Right lobe of liver (tissue), 6 donors: ENCODE results near the gene DAW1. TPM values are rescaled to one million over a fixed set of nuclear protein-coding genes. Genes with fewer than 3 reads are reported as not detected.

ENCODE experiments used
- ATAC-seq, 4 donors: fragments of 200-7000 bp; cut with Tn5 transposase; one replicate each; pipeline ENCODE4 v1.9.1; 2020; ENCODE audit warnings: mild to moderate bottlenecking in 4 of 4, moderate library complexity in 4 of 4
- DNase-seq, 3 donors: peaks; one replicate each; pipeline ENCODE4 v3.0.0-alpha.2; 2020
- H3K27ac ChIP-seq, 3 donors: fragments of 200-600 bp; one replicate each; pipeline ENCODE4 v1.8.0; 2022
- H3K27me3 ChIP-seq, 2 donors: fragments of 200-600 bp; one replicate each; pipeline ENCODE4 v1.8.0; 2022
- H3K36me3 ChIP-seq, 4 donors: fragments of 200-600 bp; sonication (generic) in 1 of 4; one replicate each; pipeline versions ENCODE4 v1.5.1 to v1.8.0; 2017 to 2022; ENCODE audit warnings: control low read depth in 1 of 4
- H3K4me1 ChIP-seq, 4 donors: fragments of 200-600 bp; sonication (generic) in 1 of 4; one replicate each; pipeline versions ENCODE4 v1.5.1 to v1.8.0; 2017 to 2022; ENCODE audit warnings: control low read depth in 1 of 4
- H3K4me3 ChIP-seq, 3 donors: fragments of 200-600 bp; one replicate each; pipeline ENCODE4 v1.8.0; 2022
- H3K9me3 ChIP-seq, 4 donors: fragments of 200-600 bp; sonication (generic) in 1 of 4; one replicate each; pipeline versions ENCODE4 v1.5.1 to v1.8.0; 2017 to 2022; ENCODE audit warnings: control low read depth in 1 of 4
- POLR2A ChIP-seq: fragments of 450-650 bp; IDR thresholded peaks from one replicate; pipeline ENCODE4 v1.6.1; 2017; ENCODE audit warnings: antibody characterized with exemption, mild to moderate bottlenecking
- WGBS: methylation state at CpG from one replicate; pipeline ENCODE4 v1.1.6; 2018; ENCODE audit warnings: low coverage, low lambda C conversion rate; ENCODE audit not compliant: insufficient coverage; ENCODE audit errors: missing lambda C conversion rate; 5-methylcytosine and 5-hydroxymethylcytosine counted together
- intact Hi-C, 2 donors: fragments of 100-400 bp; cut with DNase I; formaldehyde crosslinking; loops; one replicate each; pipeline versions ENCODE4 v1.11.2 to v1.14.1; 2022
- total RNA-seq, 6 experiments: library from RNA; depleted of rRNA in 2 of 6; stranded (reverse); fragments of >200 nt in 2 of 6; fragmentation: NEBNext Ultra II Directional in 3 of 6; extraction: Animal tissue kit (Norgen Biotek cat#: 25700) in 3 of 6; gene quantifications; one replicate each; pipeline versions ENCODE4 v1.1.0 to v1.2.4, GENCODE V29; 2016 to 2023
- TF ChIP-seq, protein P1 (sequence below), 4 donors: fragments of 200-600 bp in 3 of 4; fragments of 450-650 bp in 1 of 4; IDR thresholded peaks; one replicate each; pipeline versions ENCODE4 v1.5.1 to v1.8.0; 2016 to 2022; ENCODE audit warnings: antibody characterized with exemption in 4 of 4, mild to moderate bottlenecking in 2 of 4
- donor health status: DM: no; HTN: yes; CAD: no.
- donor health status: DM: no; HTN: no; CAD: no.
- donor health status: DM: no; HTN: no; CAD: no.
- donor health status: DM: no; HTN: yes; CAD: no.
- donor health status: DM: no; HTN: yes; CAD: no.

The DAW1 gene
- total RNA-seq, 6 experiments from 2014 or later = not detected

DNA sequence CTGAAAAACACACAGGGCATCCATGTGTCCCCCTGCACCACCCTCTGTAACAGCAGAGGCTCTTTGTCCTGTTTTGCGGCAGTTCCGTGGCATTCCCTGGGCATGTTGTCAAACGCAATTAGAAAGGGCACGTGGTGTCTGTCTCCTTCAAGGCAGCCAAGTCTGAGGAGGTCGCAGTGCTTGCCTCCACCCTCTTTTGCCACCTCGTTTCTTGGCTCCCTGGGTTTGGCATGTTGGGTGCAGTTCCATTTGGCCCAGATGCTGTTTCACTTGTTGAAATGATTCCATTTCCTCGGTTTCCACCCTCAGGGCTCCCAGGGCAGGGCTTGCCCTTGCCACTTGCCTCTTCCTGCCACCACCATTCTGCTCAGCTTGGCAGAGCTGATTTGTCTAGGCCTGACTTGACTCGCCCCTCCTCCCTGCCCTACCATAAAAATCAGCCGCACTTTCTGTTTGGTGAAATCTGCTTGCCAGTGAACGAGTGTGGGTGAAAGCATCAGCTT is 45.4 kb upstream of the DAW1 start:
- no peaks in the 10 kb centered on the region for H3K4me1 ChIP-seq
- TF ChIP-seq, protein P1, sequence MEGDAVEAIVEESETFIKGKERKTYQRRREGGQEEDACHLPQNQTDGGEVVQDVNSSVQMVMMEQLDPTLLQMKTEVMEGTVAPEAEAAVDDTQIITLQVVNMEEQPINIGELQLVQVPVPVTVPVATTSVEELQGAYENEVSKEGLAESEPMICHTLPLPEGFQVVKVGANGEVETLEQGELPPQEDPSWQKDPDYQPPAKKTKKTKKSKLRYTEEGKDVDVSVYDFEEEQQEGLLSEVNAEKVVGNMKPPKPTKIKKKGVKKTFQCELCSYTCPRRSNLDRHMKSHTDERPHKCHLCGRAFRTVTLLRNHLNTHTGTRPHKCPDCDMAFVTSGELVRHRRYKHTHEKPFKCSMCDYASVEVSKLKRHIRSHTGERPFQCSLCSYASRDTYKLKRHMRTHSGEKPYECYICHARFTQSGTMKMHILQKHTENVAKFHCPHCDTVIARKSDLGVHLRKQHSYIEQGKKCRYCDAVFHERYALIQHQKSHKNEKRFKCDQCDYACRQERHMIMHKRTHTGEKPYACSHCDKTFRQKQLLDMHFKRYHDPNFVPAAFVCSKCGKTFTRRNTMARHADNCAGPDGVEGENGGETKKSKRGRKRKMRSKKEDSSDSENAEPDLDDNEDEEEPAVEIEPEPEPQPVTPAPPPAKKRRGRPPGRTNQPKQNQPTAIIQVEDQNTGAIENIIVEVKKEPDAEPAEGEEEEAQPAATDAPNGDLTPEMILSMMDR (IDR thresholded peaks at IDR 0.05) = no peak
- TF ChIP-seq POLR2A = no peak
- no peak overlapping the region for H3K27ac ChIP-seq
- intact Hi-C loops = no loop called here
- no peak for ATAC-seq
- WGBS = 74% methylated on average over 7 of the region's 10 CpGs
- no peak overlapping the region for H3K4me3 ChIP-seq
- no peaks in the 10 kb centered on the region for H3K36me3 ChIP-seq
- no peaks in the 10 kb centered on the region for H3K27me3 ChIP-seq
- DNase-seq = no peak
- no peaks in the 10 kb centered on the region for H3K9me3 ChIP-seq

GRCh38 chr2:227826563-227826962 is 44.9 kb upstream of the DAW1 start:
- Histone ChIP-seq H3K4me3 (no peak overlapping the region), H3K27ac (no peak overlapping the region), H3K27me3 (no peaks in the 10 kb centered on the region), H3K9me3 (no peaks in the 10 kb centered on the region), H3K4me1 (no peaks in the 10 kb centered on the region), H3K36me3 (no peaks in the 10 kb centered on the region)
- TF ChIP-seq POLR2A = no peak
- TF ChIP-seq, protein P1 (IDR thresholded peaks at IDR 0.05) = no peak
- 18% methylated on average over 2 of the region's 2 CpGs for WGBS
- ATAC-seq = no peak
- no peak for DNase-seq
- intact Hi-C loops = no loop called here

- WGBS = 81% methylated on average over 7 of the region's 7 CpGs
- no peak for ATAC-seq
- no peak for TF ChIP-seq POLR2A
- TF ChIP-seq, protein P1 (IDR thresholded peaks at IDR 0.05) = no peak
- Histone ChIP-seq H3K36me3 (no peaks in the 10 kb centered on the region), H3K4me3 (no peak overlapping the region), H3K9me3 (no peaks in the 10 kb centered on the region), H3K27ac (no peak overlapping the region), H3K4me1 (no peaks in the 10 kb centered on the region), H3K27me3 (no peaks in the 10 kb centered on the region)
- DNase-seq = no peak
- intact Hi-C loops = no loop called here
Measured at GRCh38 chr2:227827143-227827542, 44.3 kb upstream of the DAW1 start.

DNA sequence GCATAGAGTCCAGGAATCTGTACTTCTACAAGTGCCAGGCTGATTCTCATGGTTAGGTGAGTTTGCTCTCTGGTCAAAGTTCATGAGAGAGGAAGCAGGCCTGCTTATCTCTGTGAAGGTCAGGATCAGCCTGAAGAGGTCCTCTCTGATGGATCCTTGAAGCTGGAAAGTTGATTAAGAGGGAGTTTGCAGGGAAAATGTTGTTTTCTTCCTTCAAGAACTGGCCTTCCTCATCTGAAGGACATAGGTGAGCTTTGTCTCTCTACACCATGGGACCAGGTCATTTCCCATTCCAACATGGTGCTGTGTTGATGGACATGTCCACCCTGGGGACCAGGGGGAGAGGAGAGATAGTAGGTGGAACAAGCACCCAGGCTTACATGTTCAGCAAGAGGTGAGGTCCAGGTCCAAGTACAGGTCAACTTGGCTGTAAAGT is 42.9 kb upstream of the DAW1 start:
- no peak for TF ChIP-seq POLR2A
- Histone ChIP-seq H3K4me3 (no peak overlapping the region), H3K27ac (no peak overlapping the region), H3K36me3 (no peaks in the 10 kb centered on the region), H3K4me1 (no peaks in the 10 kb centered on the region), H3K27me3 (no peaks in the 10 kb centered on the region), H3K9me3 (no peaks in the 10 kb centered on the region)
- intact Hi-C loops = no loop called here
- DNase-seq (no peak), ATAC-seq (no peak)

DNA sequence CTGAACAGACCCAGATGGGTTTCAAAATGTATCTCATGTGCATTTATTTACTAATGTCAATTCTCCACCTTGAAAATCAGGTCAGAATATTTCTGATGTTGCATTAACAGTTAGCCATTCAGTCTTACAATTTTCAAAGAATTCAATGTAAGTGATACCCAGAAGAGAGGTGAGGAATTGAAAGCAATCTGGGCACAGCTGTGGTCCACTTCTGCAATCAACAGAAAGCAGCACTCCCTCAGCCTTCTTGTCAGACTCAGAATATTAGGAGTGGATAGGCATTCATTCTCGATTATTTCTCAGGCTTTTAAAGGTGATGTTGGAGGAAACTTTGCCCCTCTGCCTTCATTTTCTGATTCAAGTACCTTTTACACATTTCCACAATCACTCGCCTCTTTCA is 42.1 kb upstream of the DAW1 start:
- Histone ChIP-seq H3K27me3 (no peaks in the 10 kb centered on the region), H3K9me3 (no peaks in the 10 kb centered on the region), H3K4me3 (no peak overlapping the region), H3K27ac (no peak overlapping the region), H3K4me1 (no peaks in the 10 kb centered on the region), H3K36me3 (no peaks in the 10 kb centered on the region)
- 72% methylated on average over 2 of the region's 2 CpGs for WGBS
- ATAC-seq (no peak), DNase-seq (no peak)
- intact Hi-C loops = no loop called here
- TF ChIP-seq POLR2A = no peak
- TF ChIP-seq, protein P1 (IDR thresholded peaks at IDR 0.05) = no peak
